Measurements from ENCODE around the gene TRPV4. TPM values are rescaled to one million over a fixed set of nuclear protein-coding genes. Genes with fewer than 3 reads are reported as not detected.

The TRPV4 gene
- total RNA-seq, 8 experiments from 2014 or later: 0.05 to 4.2 (median 0.85) TPM; not detected in 1

DNA sequence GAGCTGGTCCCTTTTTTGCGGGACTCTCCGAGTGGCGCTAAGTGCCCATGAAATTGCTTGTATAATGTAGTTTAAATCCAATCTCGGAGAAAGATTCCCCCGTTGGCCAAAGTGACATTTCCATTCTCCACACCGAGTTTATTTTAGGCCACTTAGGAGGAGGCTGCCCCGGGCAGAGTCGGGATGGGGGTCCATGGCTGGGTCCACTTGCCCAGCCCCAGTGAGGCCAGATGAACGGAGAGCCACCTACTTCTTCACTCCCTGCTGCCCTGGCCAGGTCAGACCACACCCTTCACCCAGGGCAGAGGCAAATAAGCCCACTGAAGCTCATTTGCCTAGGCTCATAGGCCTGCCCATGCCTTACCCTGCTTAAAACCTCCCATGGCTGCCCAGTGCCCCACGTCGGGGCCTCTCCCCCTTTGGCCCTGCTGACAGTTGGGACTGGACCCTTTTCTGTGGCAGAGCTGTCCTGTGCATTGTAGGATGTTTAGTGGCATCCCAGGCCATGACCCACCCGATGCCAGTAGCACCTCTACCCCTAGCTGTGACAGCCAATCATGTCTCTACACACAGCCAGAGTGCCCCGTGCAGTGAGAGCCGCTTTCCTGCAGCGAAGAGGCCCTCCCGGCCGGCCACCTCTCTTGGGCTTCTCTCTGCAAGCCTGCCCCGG, 68.3 kb downstream of the TRPV4 start:
- peaks cover 5 to 11% of the 10 kb centered on the region in 2 donors for H3K4me1 ChIP-seq (replicated peaks in 1 of 2)
- ATAC-seq (replicated peaks in 6 of 8): no peak
- H3K27ac ChIP-seq: no peak overlapping the region
- no peak overlapping the region for H3K4me3 ChIP-seq
- in situ Hi-C loops (cut with MboI; ENCODE audit: low pct_unique_long_range_greater_than_20kb in 2 of 9, low sequenced_read_pairs in 9 of 9, unreplicated experiment in 9 of 9): loop anchor here in 1 of 9 experiments (25.0 kb wide), 1 partner anchor 178 kb away; no protein-coding TSS in a partner anchor
- WGBS, 10 experiments: 68 to 95% (median 80%) methylated on average over 3 to 10 of the region's 18 CpGs; no CpG with 5 or more reads in 1 of the 10 experiments

DNA sequence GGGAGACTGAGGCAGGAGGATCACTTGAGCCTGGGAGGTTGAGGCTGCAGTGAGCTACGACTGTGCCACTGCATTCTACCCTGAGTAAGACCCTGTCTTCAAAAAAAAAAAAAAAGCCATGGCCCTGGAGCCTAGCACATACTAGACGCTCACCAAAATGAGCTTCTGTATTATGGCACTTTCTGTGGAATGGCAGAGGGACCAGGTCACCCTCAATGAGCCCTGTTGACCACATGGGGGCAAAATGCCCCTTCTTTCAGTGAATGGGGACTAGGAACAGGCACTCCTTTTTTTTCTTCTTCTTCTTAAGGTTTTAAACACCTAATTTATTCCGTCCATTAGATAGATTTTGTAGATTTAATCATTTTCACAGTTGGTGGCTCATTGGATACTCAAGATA, 69.1 kb downstream of the TRPV4 start:
- no peak overlapping the region for H3K4me3 ChIP-seq
- peaks cover 8 to 19% of the 10 kb centered on the region in 2 donors for H3K4me1 ChIP-seq (replicated peaks in 1 of 2)
- no peak overlapping the region for H3K27ac ChIP-seq
- no peak for ATAC-seq (replicated peaks in 6 of 8)
- 80 to 100% (median 100%) methylated on average over 1 to 3 of the region's 3 CpGs; no CpG with 5 or more reads in 2 of the 10 experiments for WGBS, 10 experiments
- in situ Hi-C loops (cut with MboI; ENCODE audit: low pct_unique_long_range_greater_than_20kb in 2 of 9, low sequenced_read_pairs in 9 of 9, unreplicated experiment in 9 of 9): loop anchor here in 1 of 9 experiments (25.0 kb wide), 1 partner anchor 177 kb away; no protein-coding TSS in a partner anchor

DNA sequence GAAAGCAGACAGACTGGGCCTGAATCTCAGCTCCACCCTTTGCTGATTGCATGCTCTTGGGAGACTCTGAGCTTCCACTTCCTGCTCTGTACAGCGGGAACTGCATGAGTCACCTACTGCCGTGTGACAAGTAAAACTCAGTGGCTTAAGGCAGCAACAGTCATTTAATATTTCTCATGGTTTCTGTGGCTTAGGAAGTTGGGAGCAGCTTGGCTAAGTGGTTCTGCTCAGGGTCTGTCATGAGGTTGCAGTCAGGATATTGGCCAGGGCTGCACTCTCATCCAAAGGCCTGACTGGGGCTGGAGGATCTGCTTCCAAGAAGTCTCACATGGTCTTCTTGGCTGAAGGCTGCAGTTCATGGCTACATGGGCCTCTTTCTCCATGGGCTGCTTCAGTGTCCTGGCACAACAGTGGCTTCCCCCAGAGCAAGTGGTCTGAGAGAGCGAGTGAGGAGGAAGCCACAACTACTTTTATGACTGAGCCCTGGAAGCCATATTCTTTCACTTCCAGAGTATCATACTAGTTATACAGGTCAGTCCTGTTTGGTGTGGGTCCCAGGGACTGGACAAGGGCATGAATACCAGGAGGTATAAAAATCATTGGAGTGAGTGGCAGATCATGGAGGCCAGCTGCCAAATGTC, 69.9 kb downstream of the TRPV4 start:
- no peak overlapping the region for H3K27ac ChIP-seq
- peak in 2 of 8 experiments; percentile 93 to 97 for ATAC-seq (replicated peaks in 6 of 8)
- H3K4me3 ChIP-seq: no peak overlapping the region
- in situ Hi-C loops (cut with MboI; ENCODE audit: low pct_unique_long_range_greater_than_20kb in 2 of 9, low sequenced_read_pairs in 9 of 9, unreplicated experiment in 9 of 9): loop anchor here in 1 of 9 experiments (25.0 kb wide), 1 partner anchor 176 kb away; no protein-coding TSS in a partner anchor
- 42 to 100% (median 71%) methylated on average over 1 to 3 of the region's 3 CpGs; no CpG with 5 or more reads in 5 of the 10 experiments for WGBS, 10 experiments
- peaks cover 8 to 20% of the 10 kb centered on the region in 2 donors for H3K4me1 ChIP-seq (replicated peaks in 1 of 2)

DNA sequence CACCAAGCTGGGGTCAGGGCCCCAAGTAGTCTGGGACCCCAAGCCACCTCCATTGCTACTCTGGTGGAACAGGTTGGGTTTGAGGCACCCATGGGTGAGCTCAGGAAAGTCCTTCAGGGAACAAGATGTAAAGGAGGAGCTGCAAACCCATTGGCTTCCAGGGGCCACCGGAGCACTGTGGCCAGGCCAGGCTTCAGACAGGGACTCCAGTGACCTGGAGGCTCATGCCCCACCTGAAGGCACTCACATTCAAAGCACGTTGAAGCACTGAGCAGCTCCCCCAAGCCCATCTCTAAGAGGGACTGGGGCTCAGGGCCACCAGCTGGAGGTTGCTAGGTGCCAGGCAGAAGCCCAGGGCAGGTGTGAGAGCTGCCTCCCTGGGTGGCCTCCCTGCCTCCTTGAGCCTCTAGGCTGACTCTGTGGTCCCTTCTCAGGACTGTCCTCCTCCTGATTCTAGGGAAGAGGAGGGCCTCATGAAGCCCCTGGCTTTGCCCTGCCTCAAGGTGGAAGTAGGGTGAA, 70.5 kb downstream of the TRPV4 start:
- in situ Hi-C loops (cut with MboI; ENCODE audit: low pct_unique_long_range_greater_than_20kb in 2 of 9, low sequenced_read_pairs in 9 of 9, unreplicated experiment in 9 of 9): loop anchor here in 1 of 9 experiments (25.0 kb wide), 1 partner anchor 175 kb away; no protein-coding TSS in a partner anchor
- WGBS, 10 experiments: 57 to 100% methylated on average over 1 of the region's 2 CpGs; no CpG with 5 or more reads in 8 of the 10 experiments
- peaks cover 8 to 20% of the 10 kb centered on the region in 2 donors for H3K4me1 ChIP-seq (replicated peaks in 1 of 2)
- H3K4me3 ChIP-seq: no peak overlapping the region
- no peak for ATAC-seq (replicated peaks in 6 of 8)
- no peak overlapping the region for H3K27ac ChIP-seq

DNA sequence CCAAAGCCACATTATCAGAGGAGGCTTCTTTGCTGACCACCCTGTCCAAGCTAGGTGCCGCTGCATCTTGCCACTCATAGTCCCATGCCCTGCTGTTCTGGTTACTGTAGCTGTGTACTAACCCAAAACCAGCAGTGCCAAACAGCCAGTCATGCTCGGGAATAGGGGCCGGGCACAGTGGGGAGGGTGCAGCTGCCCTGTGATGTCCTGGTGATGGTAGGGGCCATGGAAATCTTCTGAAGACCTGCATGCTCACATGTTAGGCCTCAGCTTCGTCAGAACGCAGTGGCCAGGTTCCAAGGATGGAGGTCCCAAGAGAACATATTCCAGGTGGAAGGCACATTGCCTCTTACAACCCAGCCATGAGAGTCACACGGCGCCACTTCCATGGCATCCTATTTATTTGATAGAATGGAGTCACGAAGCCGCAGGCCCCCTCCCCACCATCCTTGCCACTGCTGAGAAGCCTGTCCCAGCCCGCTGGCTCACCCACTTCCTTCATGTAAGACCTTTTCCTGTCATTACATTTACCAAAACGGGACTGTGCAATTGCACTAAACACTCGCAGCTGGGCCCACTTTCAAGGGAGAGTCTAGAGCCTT, 71.0 kb downstream of the TRPV4 start:
- peaks cover 8 to 20% of the 10 kb centered on the region in 2 donors for H3K4me1 ChIP-seq (replicated peaks in 1 of 2)
- in situ Hi-C loops (cut with MboI; ENCODE audit: low pct_unique_long_range_greater_than_20kb in 2 of 9, low sequenced_read_pairs in 9 of 9, unreplicated experiment in 9 of 9): loop anchor here in 1 of 9 experiments (25.0 kb wide), 1 partner anchor 175 kb away; no protein-coding TSS in a partner anchor
- no peak overlapping the region for H3K27ac ChIP-seq
- ATAC-seq (replicated peaks in 6 of 8): no peak
- whole genome bisulfite sequencing, 10 experiments: 84 to 100% (median 99%) methylated on average over 1 to 7 of the region's 12 CpGs; no CpG with 5 or more reads in 4 of the 10 experiments
- no peak overlapping the region for H3K4me3 ChIP-seq

DNA sequence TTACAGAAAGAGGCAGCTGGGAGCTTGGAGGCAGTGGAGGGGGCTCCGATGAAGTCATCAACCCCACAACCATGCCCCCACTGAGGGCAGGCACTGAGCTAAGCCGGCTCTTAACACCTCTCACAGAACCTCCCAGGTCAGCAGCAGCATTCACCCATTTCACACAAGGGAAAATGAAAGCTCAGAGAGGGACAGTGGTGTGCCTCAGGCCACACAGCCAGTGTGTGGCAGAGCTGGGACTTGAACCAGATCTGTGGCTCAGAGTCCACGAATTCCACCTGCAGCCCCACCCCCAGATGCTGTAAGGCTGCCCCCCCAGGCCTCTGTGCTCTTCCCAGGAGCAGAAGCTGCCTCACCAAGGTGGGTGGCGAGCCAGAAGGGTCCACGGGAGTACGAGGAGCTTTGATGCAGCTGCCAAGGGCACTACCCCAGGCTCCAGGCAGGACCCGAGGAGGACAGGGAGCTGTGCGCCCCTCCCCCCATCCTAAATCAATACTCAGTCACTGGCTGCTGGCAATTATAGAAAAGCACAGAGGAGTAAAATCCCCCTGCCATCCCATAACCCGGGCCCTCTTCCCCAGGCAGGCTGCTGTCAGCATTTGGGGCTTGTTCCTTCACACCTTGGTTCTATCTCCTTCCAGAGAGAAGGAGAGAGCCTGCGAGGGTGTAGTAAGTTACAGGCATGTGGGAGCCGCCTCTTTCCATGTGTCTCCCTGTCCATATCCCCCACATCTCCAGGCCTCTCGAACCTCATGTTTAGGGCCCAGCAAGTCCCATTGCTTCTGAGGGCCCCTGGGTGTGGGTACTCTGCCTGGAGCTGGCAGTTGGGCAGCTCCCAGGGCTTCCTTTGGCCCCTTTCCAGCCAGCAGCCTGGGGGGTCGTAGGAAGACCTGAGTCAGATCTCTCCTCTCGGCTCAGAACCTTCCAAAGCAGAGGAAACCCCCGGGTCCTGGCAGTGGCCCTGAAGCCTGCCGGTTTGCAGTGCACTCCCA, 72.0 kb downstream of the TRPV4 start:
- in situ Hi-C loops (cut with MboI; ENCODE audit: low pct_unique_long_range_greater_than_20kb in 2 of 9, low sequenced_read_pairs in 9 of 9, unreplicated experiment in 9 of 9): loop anchor here in 1 of 9 experiments (25.0 kb wide), 1 partner anchor 174 kb away; no protein-coding TSS in a partner anchor
- peaks cover 8 to 20% of the 10 kb centered on the region in 2 donors for H3K4me1 ChIP-seq (replicated peaks in 1 of 2)
- H3K27ac ChIP-seq: peak overlapping the region; percentile 11 to 20
- no peak for ATAC-seq (replicated peaks in 6 of 8)
- 17 to 100% (median 62%) methylated on average over 1 to 3 of the region's 16 CpGs; no CpG with 5 or more reads in 4 of the 10 experiments for WGBS, 10 experiments
- no peak overlapping the region for H3K4me3 ChIP-seq

DNA sequence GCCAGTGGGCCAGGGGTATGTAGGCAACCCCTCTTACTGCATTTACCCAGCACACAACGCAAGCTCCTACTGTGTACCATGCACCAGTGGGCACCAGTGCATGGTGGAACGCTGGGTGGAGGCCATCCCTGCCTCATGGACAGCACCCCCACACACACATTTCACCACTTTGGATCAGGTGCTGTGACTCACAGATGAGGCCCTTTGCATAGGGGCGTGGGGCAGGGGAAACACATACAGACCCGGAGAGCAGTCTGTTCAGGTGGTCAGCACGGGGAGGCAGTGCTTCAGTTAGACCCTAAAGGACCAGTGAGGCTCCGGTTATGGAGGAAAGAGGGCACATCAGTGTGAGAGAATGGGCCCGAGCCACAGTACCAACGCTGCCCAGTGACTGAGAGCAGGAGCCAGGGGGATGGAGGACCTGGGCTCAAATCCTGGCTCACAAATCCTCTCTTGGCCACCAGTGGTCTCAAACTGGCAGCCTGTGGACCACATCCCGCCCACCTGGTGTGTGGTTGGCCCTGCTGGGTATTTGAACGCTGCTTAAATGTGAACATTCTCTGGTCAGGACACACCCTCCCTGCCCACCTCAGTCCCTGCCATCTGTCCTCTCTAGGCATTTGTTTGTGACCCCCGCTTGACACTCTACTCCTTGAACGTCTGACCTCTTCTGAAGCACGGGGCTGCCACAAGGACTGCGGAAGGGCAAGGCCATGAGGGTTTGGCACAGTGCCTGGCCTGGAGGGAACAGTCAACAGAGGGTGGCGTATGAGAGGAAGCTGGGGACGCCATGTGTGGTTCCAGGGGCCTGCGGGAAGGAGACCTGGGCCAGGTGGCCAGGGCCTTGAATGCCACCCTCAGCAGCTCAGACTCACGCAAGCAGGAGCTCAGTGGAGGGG, 72.9 kb downstream of the TRPV4 start:
- Histone ChIP-seq H3K4me1 (replicated peaks in 1 of 2) (peaks cover 8 to 20% of the 10 kb centered on the region in 2 donors), H3K27ac (no peak overlapping the region), H3K4me3 (no peak overlapping the region)
- in situ Hi-C loops (cut with MboI; ENCODE audit: low pct_unique_long_range_greater_than_20kb in 2 of 9, low sequenced_read_pairs in 9 of 9, unreplicated experiment in 9 of 9): loop anchor here in 1 of 9 experiments (25.0 kb wide), 1 partner anchor 173 kb away; no protein-coding TSS in a partner anchor
- ATAC-seq (replicated peaks in 6 of 8): no peak
- WGBS, 10 experiments: 50 to 100% (median 89%) methylated on average over 1 to 5 of the region's 18 CpGs; no CpG with 5 or more reads in 4 of the 10 experiments

DNA sequence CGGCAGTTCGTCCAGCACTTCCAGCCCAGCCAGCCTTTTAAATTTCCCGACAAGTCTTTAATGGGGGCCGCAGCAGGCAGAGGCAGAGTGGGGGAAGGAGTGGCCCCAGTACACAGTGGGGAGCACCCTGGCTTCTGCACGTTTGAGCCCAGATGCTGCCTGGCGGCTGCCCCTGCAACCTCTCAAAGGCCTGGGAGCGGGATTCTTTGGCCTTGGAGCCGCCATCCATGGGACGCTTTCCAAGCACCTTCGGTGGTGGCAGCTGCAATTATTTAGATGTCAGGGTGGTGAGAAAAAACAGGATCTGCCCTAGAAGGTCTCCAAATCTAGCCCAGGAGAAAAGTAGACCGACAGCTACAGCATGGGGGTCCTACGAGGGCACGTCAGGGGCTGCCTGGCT, 73.6 kb downstream of the TRPV4 start:
- peaks cover 8 to 20% of the 10 kb centered on the region in 2 donors for H3K4me1 ChIP-seq (replicated peaks in 1 of 2)
- in situ Hi-C loops (cut with MboI; ENCODE audit: low pct_unique_long_range_greater_than_20kb in 2 of 9, low sequenced_read_pairs in 9 of 9, unreplicated experiment in 9 of 9): loop anchor here in 1 of 9 experiments (25.0 kb wide), 1 partner anchor 172 kb away; no protein-coding TSS in a partner anchor
- H3K27ac ChIP-seq: peak overlapping the region; percentile 22 to 53
- H3K4me3 ChIP-seq: no peak overlapping the region
- WGBS, 10 experiments: 33 to 100% (median 70%) methylated on average over 1 to 7 of the region's 13 CpGs; no CpG with 5 or more reads in 4 of the 10 experiments
- no peak for ATAC-seq (replicated peaks in 6 of 8)

DNA sequence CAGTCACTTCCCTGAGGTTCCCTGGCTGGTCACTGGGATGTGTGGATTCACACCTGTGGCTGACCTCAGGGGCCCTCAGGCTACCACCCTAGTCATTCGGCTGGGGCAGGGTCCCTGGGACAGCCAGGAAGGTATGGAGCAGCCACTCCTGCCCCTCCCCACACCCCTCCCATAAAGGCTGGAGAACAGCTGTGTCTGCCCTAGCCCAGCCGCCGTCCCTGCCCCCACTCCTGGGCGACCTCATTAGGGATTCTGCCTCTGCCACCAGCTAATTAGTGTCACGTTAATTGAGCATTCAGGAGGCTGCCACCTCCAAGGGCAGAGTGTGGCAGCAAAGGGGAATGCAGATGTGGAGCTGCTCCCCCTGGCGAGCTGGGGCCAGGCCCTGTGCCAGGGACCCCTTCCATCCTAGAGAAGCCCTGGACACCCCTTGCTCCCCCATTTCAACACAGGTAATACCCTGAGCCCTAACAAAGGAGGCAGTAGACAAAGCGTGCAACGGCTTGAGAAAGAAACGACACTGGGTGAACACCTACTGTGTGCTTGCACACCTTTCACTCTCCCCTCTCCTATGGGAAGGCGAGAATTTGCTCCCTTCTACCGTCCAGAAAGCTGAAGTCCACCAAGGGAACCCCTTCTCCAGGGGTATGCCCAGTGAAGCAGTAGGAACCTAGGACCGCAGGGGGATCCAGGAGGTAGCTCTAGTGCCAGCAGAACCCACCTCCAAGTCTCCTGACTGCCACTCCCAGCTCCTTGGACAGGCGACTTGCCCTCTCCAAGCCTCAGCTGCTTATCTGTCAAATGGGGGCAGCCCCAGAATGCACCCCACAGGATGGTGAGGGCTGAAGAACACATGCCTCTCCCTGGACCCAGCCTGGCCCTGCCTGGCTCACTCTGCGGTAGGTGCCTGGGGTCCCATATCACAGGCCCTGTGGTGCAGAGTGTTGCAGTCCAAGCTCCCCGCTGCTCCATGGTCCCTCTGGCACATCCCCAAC, 74.5 kb downstream of the TRPV4 start:
- Histone ChIP-seq H3K4me1 (replicated peaks in 1 of 2) (peaks cover 8 to 20% of the 10 kb centered on the region in 2 donors), H3K27ac (no peak overlapping the region), H3K4me3 (no peak overlapping the region)
- WGBS, 10 experiments: 63 to 100% (median 83%) methylated on average over 2 to 5 of the region's 15 CpGs; no CpG with 5 or more reads in 6 of the 10 experiments
- ATAC-seq (replicated peaks in 6 of 8): peak in 1 of 8 experiments; percentile 15
- in situ Hi-C loops (cut with MboI; ENCODE audit: low pct_unique_long_range_greater_than_20kb in 2 of 9, low sequenced_read_pairs in 9 of 9, unreplicated experiment in 9 of 9): loop anchor here in 1 of 9 experiments (25.0 kb wide), 1 partner anchor 171 kb away; no protein-coding TSS in a partner anchor

DNA sequence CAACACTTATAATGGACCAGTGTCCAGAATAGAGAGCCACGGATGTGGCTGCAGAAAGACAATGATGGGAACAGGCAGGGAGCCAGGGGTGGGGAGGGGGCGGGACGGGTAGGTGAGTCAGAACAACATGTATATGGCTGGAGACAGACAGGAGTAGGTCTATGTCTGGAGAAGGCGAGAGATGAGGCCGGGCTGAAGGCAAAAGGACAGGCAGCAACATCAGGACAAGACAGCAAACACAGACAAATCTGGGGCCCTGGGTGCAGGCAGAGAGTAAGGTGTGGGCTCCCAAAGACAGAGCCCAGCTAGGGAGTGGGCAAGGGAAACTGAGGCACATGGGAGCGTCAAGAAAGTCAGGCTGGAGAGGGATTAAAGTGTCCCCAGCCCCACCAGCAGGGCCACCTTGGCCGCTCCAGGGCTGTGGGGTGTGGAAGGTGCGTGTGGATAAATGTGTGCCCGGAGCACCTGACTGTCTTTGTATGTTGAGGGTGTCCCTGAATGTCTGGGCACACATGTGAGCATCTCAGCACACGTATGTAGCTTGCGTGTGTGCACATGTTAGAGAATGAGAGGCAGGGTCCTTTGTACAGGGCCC, 75.4 kb downstream of the TRPV4 start:
- 70 to 80% (median 80%) methylated on average over 1 to 2 of the region's 11 CpGs; no CpG with 5 or more reads in 7 of the 10 experiments for WGBS, 10 experiments
- H3K4me3 ChIP-seq: no peak overlapping the region
- H3K27ac ChIP-seq: no peak overlapping the region
- no peak for ATAC-seq (replicated peaks in 6 of 8)
- in situ Hi-C loops (cut with MboI; ENCODE audit: low pct_unique_long_range_greater_than_20kb in 2 of 9, low sequenced_read_pairs in 9 of 9, unreplicated experiment in 9 of 9): loop anchor here in 1 of 9 experiments (25.0 kb wide), 1 partner anchor 170 kb away; no protein-coding TSS in a partner anchor
- H3K4me1 ChIP-seq (replicated peaks in 1 of 2): peaks cover 8 to 20% of the 10 kb centered on the region in 2 donors
